CD4-positive, alpha-beta memory T cell (primary cell): ENCODE results near the gene KIF19. TPM values are rescaled to one million over a fixed set of nuclear protein-coding genes. Genes with fewer than 3 reads are reported as not detected.
A peak's percentile ranks its signal among the peaks of the same experiment; 100 is the strongest.

ENCODE experiments used
- CTCF ChIA-PET: fragments of 350-600 bp; sonication (Branson Sonifier 250); formaldehyde crosslinking; loops from one replicate; lab custom pipeline; 2021; ENCODE audit warnings: inconsistent platforms; ENCODE audit not compliant: partially characterized antibody; lab: Charles Lee
- POLR2A ChIA-PET: fragments of 350-600 bp; sonication (Branson Sonifier 250); formaldehyde crosslinking; loops from one replicate; lab custom pipeline; 2021; ENCODE audit not compliant: partially characterized antibody; lab: Charles Lee
- DNase-seq, 5 donors: peaks; one replicate each; pipeline versions ENCODE4 v3.0.0 to v3.0.0-alpha.2; 2020 to 2022; ENCODE audit warnings: mixed read lengths in 1 of 5
- H3K27ac ChIP-seq: one replicate; pipeline ENCODE4 v1.7.0; 2013; ENCODE audit warnings: low read depth, low read length
- H3K27me3 ChIP-seq: 2 replicates; pipeline ENCODE4 v1.7.0; 2013; ENCODE audit warnings: mild to moderate bottlenecking, low read length, moderate library complexity; ENCODE audit not compliant: insufficient read depth
- H3K36me3 ChIP-seq: 2 replicates; pipeline ENCODE4 v1.7.0; 2013; ENCODE audit warnings: mild to moderate bottlenecking, low read length, moderate library complexity; ENCODE audit not compliant: insufficient read depth
- H3K4me1 ChIP-seq: 2 replicates; pipeline ENCODE4 v1.7.0; 2013; ENCODE audit warnings: mild to moderate bottlenecking, low read length, moderate library complexity; ENCODE audit not compliant: insufficient read depth
- H3K4me3 ChIP-seq, 2 donors: one replicate each; pipeline ENCODE4 v1.7.0; 2013; ENCODE audit warnings: low read length in 2 of 2, mild to moderate bottlenecking in 1 of 2
- H3K9me3 ChIP-seq, 2 donors: one replicate each; pipeline ENCODE4 v1.7.0; 2013; ENCODE audit warnings: low read length in 2 of 2, control low read depth in 1 of 2; ENCODE audit not compliant: control insufficient read depth in 1 of 2
- H3K27ac Mint-ChIP-seq, 7 donors: one replicate each; pipeline ENCODE4 v1.8.0; 2020 to 2021; ENCODE audit warnings: mixed read lengths in 7 of 7, mild to moderate bottlenecking in 6 of 7, inconsistent platforms in 3 of 7, moderate library complexity in 3 of 7
- H3K27me3 Mint-ChIP-seq, 2 donors: one replicate each; pipeline ENCODE4 v1.8.0; 2020 to 2021; ENCODE audit warnings: mixed read lengths in 2 of 2
- H3K36me3 Mint-ChIP-seq, 2 donors: one replicate each; pipeline ENCODE4 v1.8.0; 2020 to 2021; ENCODE audit warnings: mixed read lengths in 2 of 2, inconsistent platforms in 1 of 2, mild to moderate bottlenecking in 1 of 2
- H3K4me1 Mint-ChIP-seq, 4 donors: one replicate each; pipeline ENCODE4 v1.8.0; 2020 to 2021; ENCODE audit warnings: mixed read lengths in 4 of 4, mild to moderate bottlenecking in 1 of 4
- H3K4me3 Mint-ChIP-seq, 8 donors: one replicate each; pipeline ENCODE4 v1.8.0; 2020 to 2021; ENCODE audit warnings: mixed read lengths in 8 of 8, mild to moderate bottlenecking in 7 of 8, moderate library complexity in 6 of 8, inconsistent platforms in 3 of 8
- H3K9me3 Mint-ChIP-seq, 8 donors: one replicate each; pipeline ENCODE4 v1.8.0; 2020 to 2021; ENCODE audit warnings: mixed read lengths in 8 of 8, mild to moderate bottlenecking in 5 of 8, inconsistent platforms in 3 of 8, moderate library complexity in 1 of 8
- intact Hi-C: fragments of 100-400 bp; cut with micrococcal nuclease; formaldehyde crosslinking; loops from one replicate; pipeline ENCODE4 v1.15.1; 2023
- polyA plus RNA-seq, 2 donors: library from polyadenylated mRNA; unstranded; fragments of 300-500 nt; fragmentation: Illumina TruSeq; gene quantifications; one replicate each; pipeline ENCODE4 v1.2.3, GENCODE V29; 2021
- total RNA-seq, 2 experiments: library from RNA; stranded (reverse); gene quantifications; one replicate each; pipeline ENCODE4 v1.2.3, GENCODE V29; 2021

KIF19 gene
- total and polyA plus RNA-seq, 4 experiments from 2014 or later = 1.5 to 2.3 (median 1.6) TPM

- Mint-ChIP-seq H3K4me1 (no peaks in the 10 kb centered on the region), H3K4me3 (no peak overlapping the region), H3K27ac (no peak overlapping the region), H3K36me3 (no peaks in the 10 kb centered on the region), H3K9me3 (no peaks in the 10 kb centered on the region), H3K27me3 (no peaks in the 10 kb centered on the region)
- CTCF ChIA-PET = interaction anchor here (0.7 to 0.8 kb wide), 2 partner anchors 24 to 25 kb away, joined by 3 read pairs; no protein-coding TSS in a partner anchor
- Histone ChIP-seq H3K27me3 (no peaks in the 10 kb centered on the region), H3K27ac (no peak overlapping the region), H3K4me3 (no peak overlapping the region), H3K36me3 (no peaks in the 10 kb centered on the region), H3K9me3 (no peaks in the 10 kb centered on the region), H3K4me1 (no peaks in the 10 kb centered on the region)
- intact Hi-C loops = no loop called here
- peak in 1 of 5 donors; percentile 29 for DNase-seq
- POLR2A ChIA-PET = no interaction called here
Observed at GRCh38 chr17:74343526-74344284, 17.7 kb downstream of the KIF19 start.

- no peaks in the 10 kb centered on the region for H3K9me3 Mint-ChIP-seq
- H3K9me3 ChIP-seq = no peaks in the 10 kb centered on the region
- H3K27me3 ChIP-seq = no peaks in the 10 kb centered on the region
- no peaks in the 10 kb centered on the region for H3K36me3 ChIP-seq
- no peaks in the 10 kb centered on the region for H3K27me3 Mint-ChIP-seq
- no peaks in the 10 kb centered on the region for H3K4me1 Mint-ChIP-seq
- H3K27ac Mint-ChIP-seq = no peak overlapping the region
- peak in 1 of 5 donors; percentile 1 for DNase-seq
- intact Hi-C loops = no loop called here
- no peak overlapping the region for H3K4me3 Mint-ChIP-seq
- no peak overlapping the region for H3K27ac ChIP-seq
- H3K36me3 Mint-ChIP-seq = no peaks in the 10 kb centered on the region
- no peaks in the 10 kb centered on the region for H3K4me1 ChIP-seq
- POLR2A ChIA-PET = no interaction called here
- no peak overlapping the region for H3K4me3 ChIP-seq
- CTCF ChIA-PET = interaction anchor here (0.7 to 0.8 kb wide), 2 partner anchors 23 to 24 kb away, joined by 3 read pairs; no protein-coding TSS in a partner anchor
Observed at GRCh38 chr17:74344658-74345057, 18.6 kb downstream of the KIF19 start.

- H3K9me3 ChIP-seq = no peaks in the 10 kb centered on the region
- H3K36me3 Mint-ChIP-seq = no peaks in the 10 kb centered on the region
- ChIA-PET POLR2A (no interaction called here), CTCF (interaction anchor here (0.8 to 1.7 kb wide), 2 partner anchors 12 to 21 kb away, joined by 3 to 4 read pairs; no protein-coding TSS in a partner anchor)
- peaks cover 0 to 4% (median 0%) of the 10 kb centered on the region in 8 donors for H3K9me3 Mint-ChIP-seq
- intact Hi-C loops = no loop called here
- peak in 1 of 5 donors; percentile 25 for DNase-seq
- H3K4me1 Mint-ChIP-seq = no peaks in the 10 kb centered on the region
- no peaks in the 10 kb centered on the region for H3K36me3 ChIP-seq
- peaks cover 0 to 1% of the 10 kb centered on the region in 2 donors for H3K27me3 Mint-ChIP-seq
- H3K27ac ChIP-seq = no peak overlapping the region
- H3K27me3 ChIP-seq = no peaks in the 10 kb centered on the region
- peak overlapping the region in 1 of 7 donors; percentile 74 for H3K27ac Mint-ChIP-seq
- H3K4me1 ChIP-seq = no peaks in the 10 kb centered on the region
- H3K4me3 ChIP-seq = no peak overlapping the region
- no peak overlapping the region for H3K4me3 Mint-ChIP-seq
Observed at GRCh38 chr17:74345433-74346241, 19.6 kb downstream of the KIF19 start.

- Mint-ChIP-seq H3K4me1 (no peaks in the 10 kb centered on the region), H3K27me3 (peaks cover 1 to 7% of the 10 kb centered on the region in 2 donors), H3K36me3 (no peaks in the 10 kb centered on the region), H3K9me3 (peaks cover 0 to 4% (median 0%) of the 10 kb centered on the region in 8 donors), H3K27ac (no peak overlapping the region), H3K4me3 (no peak overlapping the region)
- Histone ChIP-seq H3K36me3 (no peaks in the 10 kb centered on the region), H3K4me3 (no peak overlapping the region), H3K27me3 (peaks cover 4% of the 10 kb centered on the region), H3K27ac (no peak overlapping the region), H3K9me3 (no peaks in the 10 kb centered on the region), H3K4me1 (no peaks in the 10 kb centered on the region)
- peak in 1 of 5 donors; percentile 2 for DNase-seq
- intact Hi-C loops = no loop called here
- ChIA-PET CTCF (interaction anchor here (0.9 to 1.7 kb wide), 2 partner anchors 10 to 19 kb away, joined by 3 to 4 read pairs; no protein-coding TSS in a partner anchor), POLR2A (no interaction called here)
Observed at GRCh38 chr17:74347646-74348045, 21.6 kb downstream of the KIF19 start.

GRCh38 chr17:74349120-74349519, 23.1 kb downstream of the KIF19 start:
- CTCF ChIA-PET = interaction anchor here (4.6 kb wide), 1 partner anchor 18 kb away, joined by 23 read pairs; the partner anchor contains the start of gene GPR142
- H3K27ac ChIP-seq = no peak overlapping the region
- peaks cover 4 to 5% (median 4%) of the 10 kb centered on the region in 4 donors for H3K4me1 Mint-ChIP-seq

GRCh38 chr17:74350486-74350885, 24.5 kb downstream of the KIF19 start:
- Mint-ChIP-seq H3K36me3 (no peaks in the 10 kb centered on the region), H3K27ac (no peak overlapping the region), H3K4me1 (peaks cover 5 to 12% (median 6%) of the 10 kb centered on the region in 4 donors), H3K27me3 (peaks cover 17 to 22% of the 10 kb centered on the region in 2 donors), H3K9me3 (peaks cover 0 to 4% (median 0%) of the 10 kb centered on the region in 8 donors), H3K4me3 (no peak overlapping the region)
- Histone ChIP-seq H3K4me3 (no peak overlapping the region), H3K4me1 (peaks cover 5% of the 10 kb centered on the region), H3K27me3 (peaks cover 9% of the 10 kb centered on the region), H3K9me3 (no peaks in the 10 kb centered on the region), H3K27ac (no peak overlapping the region), H3K36me3 (no peaks in the 10 kb centered on the region)
- DNase-seq = no peak
- POLR2A ChIA-PET = no interaction called here
- CTCF ChIA-PET = interaction anchor here (4.6 kb wide), 1 partner anchor 17 kb away, joined by 23 read pairs; the partner anchor contains the start of gene GPR142
- intact Hi-C loops = no loop called here

More at GRCh38 chr17:74349120-74349519, 23.1 kb downstream of the KIF19 start:
- no peak overlapping the region for H3K4me3 Mint-ChIP-seq
- POLR2A ChIA-PET = no interaction called here
- H3K4me1 ChIP-seq = peaks cover 3% of the 10 kb centered on the region
- peaks cover 9% of the 10 kb centered on the region for H3K27me3 ChIP-seq
- H3K9me3 Mint-ChIP-seq = peaks cover 0 to 4% (median 0%) of the 10 kb centered on the region in 8 donors
- no peaks in the 10 kb centered on the region for H3K9me3 ChIP-seq
- no peaks in the 10 kb centered on the region for H3K36me3 ChIP-seq
- no peaks in the 10 kb centered on the region for H3K36me3 Mint-ChIP-seq
- no peak overlapping the region for H3K4me3 ChIP-seq
- no peak overlapping the region for H3K27ac Mint-ChIP-seq
- intact Hi-C loops = no loop called here
- peak in 1 of 5 donors; percentile 7 for DNase-seq
- H3K27me3 Mint-ChIP-seq = peaks cover 11 to 17% of the 10 kb centered on the region in 2 donors
